ENCODE data around the gene EYS.

The EYS gene

GRCh38 chr6:64014595-64014994 is 1692.4 kb downstream of the EYS start (continued):
- TF ChIP-seq CSDC2 (CRISPR knock-in tag; IDR thresholded peaks at IDR 0.05) (no peak), ARNTL (CRISPR knock-in tag; IDR thresholded peaks at IDR 0.05; ENCODE audit: borderline replicate concordance, low read depth) (no peak), ZFP3 (CRISPR knock-in tag; IDR thresholded peaks at IDR 0.05) (no peak), CREB5 (CRISPR knock-in tag; IDR thresholded peaks at IDR 0.05; ENCODE audit: low read depth) (no peak), TCF4 (CRISPR knock-in tag; IDR thresholded peaks at IDR 0.05; ENCODE audit: borderline replicate concordance) (no peak)

- ATAC-seq: no peak
- TF ChIP-seq OSR1 (CRISPR knock-in tag; IDR thresholded peaks at IDR 0.05) (no peak), ARNTL (CRISPR knock-in tag; IDR thresholded peaks at IDR 0.05; ENCODE audit: borderline replicate concordance, low read depth) (no peak), RARB (CRISPR knock-in tag; IDR thresholded peaks at IDR 0.05) (no peak), POU6F1 (CRISPR knock-in tag; IDR thresholded peaks at IDR 0.05; ENCODE audit: borderline replicate concordance, low read depth) (no peak)
Observed at GRCh38 chr6:64013011-64013410, 1694.0 kb downstream of the EYS start.

- no peak for TF ChIP-seq ZFP30 (CRISPR knock-in tag; IDR thresholded peaks at IDR 0.05)
- TF ChIP-seq SNAI2 (CRISPR knock-in tag; IDR thresholded peaks at IDR 0.05): no peak
- TF ChIP-seq ZNF70 (CRISPR knock-in tag; IDR thresholded peaks at IDR 0.05): no peak
- TF ChIP-seq ZNF8 (CRISPR knock-in tag; IDR thresholded peaks at IDR 0.05): no peak
- 0 out of 2 replicates have a peak, but pooled peaks have one; percentile 20 for TF ChIP-seq ESRRG (CRISPR knock-in tag; IDR thresholded peaks at IDR 0.05)
- ATAC-seq: peak; percentile 99
Observed at GRCh38 chr6:64012351-64013001, 1694.5 kb downstream of the EYS start.

GRCh38 chr6:64010666-64011065 is 1696.4 kb downstream of the EYS start:
- no peak for TF ChIP-seq PPARA (CRISPR knock-in tag; IDR thresholded peaks at IDR 0.05; ENCODE audit: borderline replicate concordance)
- no peak for ATAC-seq

- no peak for TF ChIP-seq BACH2 (CRISPR knock-in tag; IDR thresholded peaks at IDR 0.05; ENCODE audit: borderline replicate concordance)
- TF ChIP-seq GLIS3 (CRISPR knock-in tag; IDR thresholded peaks at IDR 0.05): no peak
- no peak for TF ChIP-seq SNAI2 (CRISPR knock-in tag; IDR thresholded peaks at IDR 0.05)
- no peak for TF ChIP-seq ZC3H10 (CRISPR knock-in tag; IDR thresholded peaks at IDR 0.05)
- TF ChIP-seq TOX (CRISPR knock-in tag; IDR thresholded peaks at IDR 0.05; ENCODE audit: borderline replicate concordance): no peak
- no peak for TF ChIP-seq ZFP3 (CRISPR knock-in tag; IDR thresholded peaks at IDR 0.05)
- no peak for TF ChIP-seq CREB5 (CRISPR knock-in tag; IDR thresholded peaks at IDR 0.05; ENCODE audit: low read depth)
- TF ChIP-seq ESRRG (CRISPR knock-in tag; IDR thresholded peaks at IDR 0.05): no peak
- TF ChIP-seq CSRNP3 (CRISPR knock-in tag; IDR thresholded peaks at IDR 0.05): no peak
- no peak for TF ChIP-seq OSR1 (CRISPR knock-in tag; IDR thresholded peaks at IDR 0.05)
- TF ChIP-seq ZNF70 (CRISPR knock-in tag; IDR thresholded peaks at IDR 0.05): no peak
- TF ChIP-seq ZNF8 (CRISPR knock-in tag; IDR thresholded peaks at IDR 0.05): no peak
- TF ChIP-seq ISL1 (CRISPR knock-in tag; IDR thresholded peaks at IDR 0.05): no peak
- TF ChIP-seq RARB (CRISPR knock-in tag; IDR thresholded peaks at IDR 0.05): no peak
- no peak for TF ChIP-seq TCF4 (CRISPR knock-in tag; IDR thresholded peaks at IDR 0.05; ENCODE audit: borderline replicate concordance)
- no peak for ATAC-seq
Observed at GRCh38 chr6:64010010-64010409, 1697.0 kb downstream of the EYS start.

Data from SK-N-SH treated with all-trans-retinoic acid at 6 μM for 48 hours (cell line).